A673 (cell line): ENCODE measurements around the gene WDR27. TPM values are rescaled to one million over a fixed set of nuclear protein-coding genes. Genes with fewer than 3 reads are reported as not detected.

ENCODE experiments used
- BruUV-seq: library from RNA; stranded (reverse); fragments of 400-500 nt; replicated peaks from 2 replicates; lab custom pipeline; 2021; lab: Mats Ljungman, UMichigan
- CTCF ChIA-PET: fragments of 300-600 bp; sonication (Branson Sonifier 250); formaldehyde crosslinking; loops from one replicate; lab custom pipeline; 2022; ENCODE audit warnings: antibody characterized with exemption; lab: Charles Lee
- POLR2A ChIA-PET: fragments of 300-600 bp; sonication (Branson Sonifier 250); formaldehyde crosslinking; loops from one replicate; lab custom pipeline; 2022; ENCODE audit warnings: antibody characterized with exemption; ENCODE audit not compliant: low non-redundant PET; lab: Charles Lee
- DNase-seq: peaks from one replicate; pipeline ENCODE4 v3.0.0-alpha.2; 2015; ENCODE audit warnings: low spot score
- H3K27ac ChIP-seq: fragments of 200-600 bp; sonication (generic); 2 replicates; pipeline ENCODE4 v1.5.1; 2016; ENCODE audit warnings: mixed run types, low read depth, mild to moderate bottlenecking, mixed read lengths, antibody characterized with exemption, low read length; ENCODE audit not compliant: poor library complexity, severe bottlenecking
- H3K27me3 ChIP-seq: fragments of 200-600 bp; sonication (generic); replicated peaks from 2 replicates; pipeline ENCODE4 v1.6.1; 2017; ENCODE audit warnings: mixed run types, low read depth, mild to moderate bottlenecking, mixed read lengths, antibody characterized with exemption, low read length; ENCODE audit not compliant: insufficient read depth, poor library complexity
- H3K36me3 ChIP-seq: fragments of 200-600 bp; sonication (generic); 2 replicates; pipeline ENCODE4 v1.6.1; 2016; ENCODE audit warnings: mixed run types, mild to moderate bottlenecking, mixed read lengths, antibody characterized with exemption, low read length; ENCODE audit not compliant: insufficient read depth, poor library complexity, severe bottlenecking
- H3K4me1 ChIP-seq: fragments of 200-600 bp; sonication (generic); 2 replicates; pipeline ENCODE4 v1.6.1; 2017; ENCODE audit warnings: mixed run types, mild to moderate bottlenecking, mixed read lengths, antibody characterized with exemption, low read length; ENCODE audit not compliant: insufficient read depth, poor library complexity, severe bottlenecking
- H3K4me3 ChIP-seq: fragments of 200-600 bp; sonication (generic); 2 replicates; pipeline ENCODE4 v1.5.1; 2016; ENCODE audit warnings: low read depth, mixed run types, mild to moderate bottlenecking, mixed read lengths, low read length; ENCODE audit not compliant: poor library complexity, severe bottlenecking
- H3K9me3 ChIP-seq: fragments of 200-600 bp; sonication (generic); 2 replicates; pipeline ENCODE4 v1.6.1; 2016; ENCODE audit warnings: mixed run types, low read depth, mild to moderate bottlenecking, mixed read lengths, antibody characterized with exemption, low read length; ENCODE audit not compliant: poor library complexity, severe bottlenecking
- EZH2 ChIP-seq: fragments of 200-600 bp; sonication (generic); IDR thresholded peaks from 2 replicates; pipeline ENCODE4 v1.6.1; 2017; ENCODE audit warnings: borderline replicate concordance, low read depth, mild to moderate bottlenecking, mixed read lengths, antibody characterized with exemption, low read length; ENCODE audit not compliant: poor library complexity, severe bottlenecking
- intact Hi-C: fragments of 100-400 bp; cut with micrococcal nuclease; formaldehyde crosslinking; loops from one replicate; pipeline ENCODE4 v1.10.0; 2022; ENCODE audit not compliant: unreplicated experiment
- total RNA-seq: library from RNA; stranded (reverse); gene quantifications from 2 replicates; pipeline ENCODE4 v1.2.3, GENCODE V29; 2021
- TF ChIP-seq, protein P1 (sequence below): fragments of 300-800, 200-600 bp; sonication (generic); conservative IDR thresholded peaks from 2 replicates; pipeline ENCODE4 v1.5.1; 2017; ENCODE audit warnings: low read depth, mild to moderate bottlenecking, antibody characterized with exemption, low read length, moderate library complexity, mixed read lengths

WDR27 gene
- total RNA-seq, 1 experiment from 2014 or later, result 77.3 TPM

DNA sequence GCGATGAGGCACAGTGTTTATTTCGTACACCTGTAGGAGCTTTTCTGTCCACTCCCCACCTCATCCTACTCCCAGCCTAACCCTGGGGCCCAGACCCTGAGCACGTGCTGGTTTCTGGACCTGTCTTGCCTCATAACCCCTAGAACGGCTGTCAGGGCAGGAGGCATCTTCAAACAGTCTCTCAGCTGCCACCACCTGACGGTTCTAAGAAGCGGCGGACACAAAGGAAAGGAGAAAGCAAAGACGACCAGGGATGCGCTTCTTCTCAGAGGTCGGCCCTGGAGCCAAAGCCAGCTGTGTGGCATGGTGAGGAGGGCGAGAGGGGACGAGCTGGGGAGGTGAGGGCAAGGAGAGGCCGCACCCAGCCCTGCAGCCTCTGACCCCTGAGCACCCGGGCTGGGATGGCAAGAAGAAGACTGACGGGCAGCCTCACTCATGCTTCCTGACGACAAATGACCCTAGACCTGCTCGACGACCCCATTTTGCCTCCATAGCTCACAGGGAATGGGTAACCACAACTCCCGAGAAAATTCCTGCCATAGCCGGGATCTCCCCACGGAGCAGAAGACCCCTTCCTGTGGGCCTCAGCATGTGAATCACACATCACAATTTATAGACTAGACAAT, 62.1 kb downstream of the WDR27 start:
- no peak for TF ChIP-seq EZH2
- TF ChIP-seq, protein P1, sequence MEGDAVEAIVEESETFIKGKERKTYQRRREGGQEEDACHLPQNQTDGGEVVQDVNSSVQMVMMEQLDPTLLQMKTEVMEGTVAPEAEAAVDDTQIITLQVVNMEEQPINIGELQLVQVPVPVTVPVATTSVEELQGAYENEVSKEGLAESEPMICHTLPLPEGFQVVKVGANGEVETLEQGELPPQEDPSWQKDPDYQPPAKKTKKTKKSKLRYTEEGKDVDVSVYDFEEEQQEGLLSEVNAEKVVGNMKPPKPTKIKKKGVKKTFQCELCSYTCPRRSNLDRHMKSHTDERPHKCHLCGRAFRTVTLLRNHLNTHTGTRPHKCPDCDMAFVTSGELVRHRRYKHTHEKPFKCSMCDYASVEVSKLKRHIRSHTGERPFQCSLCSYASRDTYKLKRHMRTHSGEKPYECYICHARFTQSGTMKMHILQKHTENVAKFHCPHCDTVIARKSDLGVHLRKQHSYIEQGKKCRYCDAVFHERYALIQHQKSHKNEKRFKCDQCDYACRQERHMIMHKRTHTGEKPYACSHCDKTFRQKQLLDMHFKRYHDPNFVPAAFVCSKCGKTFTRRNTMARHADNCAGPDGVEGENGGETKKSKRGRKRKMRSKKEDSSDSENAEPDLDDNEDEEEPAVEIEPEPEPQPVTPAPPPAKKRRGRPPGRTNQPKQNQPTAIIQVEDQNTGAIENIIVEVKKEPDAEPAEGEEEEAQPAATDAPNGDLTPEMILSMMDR, result no peak
- intact Hi-C loops, result loop anchor here (10.0 kb wide), 1 partner anchor 685 kb away; no protein-coding TSS in a partner anchor
- no peak overlapping the region for H3K27ac ChIP-seq
- no peak for DNase-seq
- no peaks in the 10 kb centered on the region for H3K4me1 ChIP-seq
- no peaks in the 10 kb centered on the region for H3K27me3 ChIP-seq
- H3K36me3 ChIP-seq, result no peaks in the 10 kb centered on the region
- ChIA-PET CTCF (no interaction called here), POLR2A (no interaction called here)
- H3K9me3 ChIP-seq, result no peaks in the 10 kb centered on the region
- BruUV-seq, result no TSS peak
- H3K4me3 ChIP-seq, result no peak overlapping the region

DNA sequence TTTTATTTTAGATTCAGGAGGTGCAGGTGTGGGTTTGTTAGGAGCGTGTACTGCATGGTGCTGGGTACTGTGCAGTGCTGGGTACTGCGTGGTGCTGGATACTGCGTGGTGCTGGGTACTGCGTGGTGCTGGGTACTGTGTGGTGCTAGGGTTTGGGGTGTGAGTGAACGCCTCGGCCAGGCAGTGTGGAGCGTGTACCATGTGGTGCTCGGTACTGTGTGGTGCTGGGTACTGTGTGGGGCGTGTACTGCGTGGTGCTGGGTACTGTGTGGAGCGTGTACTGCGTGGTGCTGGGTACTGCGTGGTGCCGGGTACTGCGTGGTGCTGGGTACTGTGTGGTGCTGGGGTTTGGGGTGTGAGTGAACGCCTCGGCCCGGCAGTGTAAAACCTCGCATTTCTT, 62.9 kb downstream of the WDR27 start:
- Histone ChIP-seq H3K4me3 (no peak overlapping the region), H3K4me1 (no peaks in the 10 kb centered on the region), H3K36me3 (no peaks in the 10 kb centered on the region), H3K27me3 (no peaks in the 10 kb centered on the region), H3K9me3 (no peaks in the 10 kb centered on the region), H3K27ac (no peak overlapping the region)
- TF ChIP-seq, protein P1, result no peak
- TF ChIP-seq EZH2, result no peak
- BruUV-seq, result no TSS peak
- intact Hi-C loops, result no loop called here
- POLR2A ChIA-PET, result no interaction called here
- DNase-seq, result no peak
- CTCF ChIA-PET, result no interaction called here

DNA sequence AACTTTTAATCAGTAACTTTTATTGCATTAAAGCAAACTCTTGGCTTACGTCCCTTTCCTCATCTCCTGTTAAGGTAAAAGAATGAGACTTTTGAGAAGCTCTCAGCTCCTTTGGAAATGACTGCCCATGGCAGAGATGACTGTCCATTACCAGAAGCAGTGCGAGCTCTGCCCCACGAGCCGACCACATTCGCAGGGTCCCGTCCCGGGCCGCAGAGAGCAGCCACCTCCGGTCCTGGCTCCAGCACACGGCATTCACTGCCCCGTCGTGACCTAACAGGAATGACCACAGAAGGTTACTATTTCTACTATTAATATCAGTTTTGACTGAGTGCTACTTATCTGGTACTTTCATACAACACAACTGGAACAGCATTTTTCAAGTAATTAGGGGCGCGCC, 63.4 kb downstream of the WDR27 start:
- no peaks in the 10 kb centered on the region for H3K36me3 ChIP-seq
- CTCF ChIA-PET, result interaction anchor here (0.6 kb wide), 1 partner anchor 218 kb away, joined by 9 read pairs; no protein-coding TSS in a partner anchor
- POLR2A ChIA-PET, result no interaction called here
- H3K27ac ChIP-seq, result no peak overlapping the region
- no peak overlapping the region for H3K4me3 ChIP-seq
- no peaks in the 10 kb centered on the region for H3K4me1 ChIP-seq
- no peak for DNase-seq
- TF ChIP-seq EZH2, result no peak
- TF ChIP-seq, protein P1, result no peak
- H3K9me3 ChIP-seq, result no peaks in the 10 kb centered on the region
- intact Hi-C loops, result no loop called here
- H3K27me3 ChIP-seq, result no peaks in the 10 kb centered on the region
- BruUV-seq, result no TSS peak
